H9 (cell line): Measurements from ENCODE around the gene TIAL1. TPM values are rescaled to one million over a fixed set of nuclear protein-coding genes. Genes with fewer than 3 reads are reported as not detected.

Experiments
- DNase-seq: peaks from one replicate; pipeline ENCODE4 v3.0.0-alpha.2; 2017
- H2AFZ ChIP-seq: one replicate; pipeline ENCODE4 v1.6.1; 2013; ENCODE audit warnings: mild to moderate bottlenecking, low read length, control low read depth, moderate library complexity
- H2AK5ac ChIP-seq: 2 replicates; pipeline ENCODE4 v1.6.1; 2013; ENCODE audit warnings: low read length, control low read depth, mixed read lengths; ENCODE audit not compliant: insufficient read length
- H2BK120ac ChIP-seq: one replicate; pipeline ENCODE4 v1.6.1; 2013; ENCODE audit warnings: low read depth, mild to moderate bottlenecking, low read length, control low read depth, inconsistent platforms; ENCODE audit not compliant: poor library complexity, severe bottlenecking
- H2BK12ac ChIP-seq: 2 replicates; pipeline ENCODE4 v1.6.1; 2013; ENCODE audit warnings: low read length, control low read depth, mixed read lengths, low read depth; ENCODE audit not compliant: insufficient read length
- H2BK15ac ChIP-seq: 2 replicates; pipeline ENCODE4 v1.6.1; 2013; ENCODE audit warnings: low read depth, low read length, control low read depth
- H2BK20ac ChIP-seq: one replicate; pipeline ENCODE4 v1.6.1; 2013; ENCODE audit warnings: low read depth, mild to moderate bottlenecking, low read length, control low read depth, inconsistent platforms; ENCODE audit not compliant: poor library complexity, severe bottlenecking
- H2BK5ac ChIP-seq: 2 replicates; pipeline ENCODE4 v1.6.1; 2013; ENCODE audit warnings: low read length, control low read depth, mixed read lengths; ENCODE audit not compliant: insufficient read length
- H3K14ac ChIP-seq: 2 replicates; pipeline ENCODE4 v1.6.1; 2013; ENCODE audit warnings: low read length, control low read depth; ENCODE audit not compliant: insufficient read depth
- H3K18ac ChIP-seq: 2 replicates; pipeline ENCODE4 v1.6.1; 2013; ENCODE audit warnings: low read depth, mild to moderate bottlenecking, mixed read lengths, low read length, control low read depth; ENCODE audit not compliant: insufficient read length
- H3K23ac ChIP-seq: 2 replicates; pipeline ENCODE4 v1.6.1; 2013; ENCODE audit warnings: low read length, control low read depth, mixed read lengths, low read depth; ENCODE audit not compliant: insufficient read length
- H3K23me2 ChIP-seq: 2 replicates; pipeline ENCODE4 v1.6.1; 2013; ENCODE audit warnings: low read depth, mild to moderate bottlenecking, mixed read lengths, low read length, control low read depth; ENCODE audit not compliant: insufficient read length, poor library complexity, severe bottlenecking
- H3K27ac ChIP-seq: 2 replicates; pipeline ENCODE4 v1.5.1; 2013; ENCODE audit warnings: low read length, control low read depth, mixed read lengths, low read depth; ENCODE audit not compliant: insufficient read length
- H3K27me3 ChIP-seq: 2 replicates; pipeline ENCODE4 v1.6.1; 2013; ENCODE audit warnings: low read length, control low read depth, inconsistent platforms; ENCODE audit not compliant: insufficient read depth
- H3K4ac ChIP-seq: 2 replicates; pipeline ENCODE4 v1.6.1; 2013; ENCODE audit warnings: low read depth, mild to moderate bottlenecking, control low read depth, inconsistent platforms, low read length, moderate library complexity
- H3K4me1 ChIP-seq: 2 replicates; pipeline ENCODE4 v1.6.1; 2013; ENCODE audit warnings: low read length, control low read depth, inconsistent platforms; ENCODE audit not compliant: insufficient read depth
- H3K4me2 ChIP-seq: 2 replicates; pipeline ENCODE4 v1.6.1; 2013; ENCODE audit warnings: low read length, control low read depth, mixed read lengths; ENCODE audit not compliant: insufficient read length, insufficient read depth
- H3K56ac ChIP-seq: 2 replicates; pipeline ENCODE4 v1.6.1; 2013; ENCODE audit warnings: low read depth, mild to moderate bottlenecking, mixed read lengths, low read length, control low read depth; ENCODE audit not compliant: insufficient read length
- H3K79me1 ChIP-seq: 2 replicates; pipeline ENCODE4 v1.6.1; 2013; ENCODE audit warnings: low read depth, mild to moderate bottlenecking, moderate library complexity, low read length, control low read depth, inconsistent platforms; ENCODE audit not compliant: insufficient read depth, poor library complexity, severe bottlenecking
- H3K79me2 ChIP-seq: 2 replicates; pipeline ENCODE4 v1.6.1; 2013; ENCODE audit warnings: low read length, control low read depth, inconsistent platforms; ENCODE audit not compliant: insufficient read depth
- H3K9ac ChIP-seq: 2 replicates; pipeline ENCODE4 v1.6.1; 2013; ENCODE audit warnings: low read length, control low read depth, mixed read lengths; ENCODE audit not compliant: insufficient read length; ENCODE audit errors: extremely low read depth
- H3K9me3 ChIP-seq: one replicate; pipeline ENCODE4 v1.6.1; 2013; ENCODE audit warnings: low read depth, low read length, inconsistent platforms; ENCODE audit not compliant: control insufficient read depth
- H3T11ph ChIP-seq: one replicate; pipeline ENCODE4 v1.6.1; 2013; ENCODE audit warnings: mild to moderate bottlenecking, low read length, control low read depth, inconsistent platforms
- H4K20me1 ChIP-seq: one replicate; pipeline ENCODE4 v1.6.1; 2013; ENCODE audit not compliant: control insufficient read depth, insufficient read length, insufficient read depth
- H4K5ac ChIP-seq: 2 replicates; pipeline ENCODE4 v1.6.1; 2013; ENCODE audit warnings: low read depth, mild to moderate bottlenecking, mixed read lengths, low read length, control low read depth; ENCODE audit not compliant: insufficient read length
- H4K8ac ChIP-seq: replicated peaks from 2 replicates; pipeline ENCODE4 v1.6.1; 2013; ENCODE audit warnings: low read length, control low read depth, mixed read lengths, low read depth; ENCODE audit not compliant: insufficient read length
- H4K91ac ChIP-seq: 2 replicates; pipeline ENCODE4 v1.6.1; 2013; ENCODE audit warnings: low read depth, mild to moderate bottlenecking, moderate library complexity, mixed read lengths, low read length, control low read depth; ENCODE audit not compliant: insufficient read length
- H3K27ac Mint-ChIP-seq, 3 experiments: 2 replicates in 2 of 3; 3 replicates in 1 of 3; pipeline ENCODE4 v1.8.0; 2020 to 2021; ENCODE audit warnings: mixed read lengths in 3 of 3, mild to moderate bottlenecking in 1 of 3, moderate library complexity in 1 of 3
- H3K27me3 Mint-ChIP-seq: 2 replicates; pipeline ENCODE4 v1.8.0; 2021; ENCODE audit warnings: low read depth, mild to moderate bottlenecking, moderate library complexity, mixed read lengths
- H3K36me3 Mint-ChIP-seq, 3 experiments: 2 replicates in 2 of 3; 3 replicates in 1 of 3; pipeline ENCODE4 v1.8.0; 2020 to 2021; ENCODE audit warnings: low read depth in 3 of 3, mixed read lengths in 3 of 3; ENCODE audit not compliant: insufficient read depth in 1 of 3
- H3K4me1 Mint-ChIP-seq, 2 experiments: 2 replicates each; pipeline ENCODE4 v1.8.0; 2020; ENCODE audit warnings: mixed read lengths in 2 of 2
- H3K4me3 Mint-ChIP-seq, 2 experiments: 2 replicates in 1 of 2; 3 replicates in 1 of 2; pipeline ENCODE4 v1.8.0; 2020 to 2021; ENCODE audit warnings: mild to moderate bottlenecking in 2 of 2, mixed read lengths in 2 of 2, moderate library complexity in 1 of 2
- H3K9me3 Mint-ChIP-seq, 2 experiments: 2 replicates in 1 of 2; 3 replicates in 1 of 2; pipeline ENCODE4 v1.8.0; 2020; ENCODE audit warnings: mild to moderate bottlenecking in 2 of 2, mixed read lengths in 2 of 2, moderate library complexity in 1 of 2
- CTCF ChIP-seq: fragments of 200-600 bp; sonication (generic); conservative IDR thresholded peaks from 3 replicates; pipeline ENCODE4 v1.8.0; 2021; ENCODE audit warnings: antibody characterized with exemption, mild to moderate bottlenecking
- WGBS: extraction: QIAGEN DNeasy Blood & Tissue Kit; methylation state at CpG from one replicate; pipeline ENCODE4 v1.1.7; 2013; ENCODE audit warnings: missing lambda C conversion rate, low lambda C conversion rate, mixed read lengths; ENCODE audit not compliant: insufficient read length; ENCODE audit errors: extremely low coverage; 5-methylcytosine and 5-hydroxymethylcytosine counted together
- total RNA-seq: library from RNA; stranded (reverse); gene quantifications from 2 replicates; pipeline ENCODE4 v1.2.1, GENCODE V29; 2021

The TIAL1 gene
- total RNA-seq, 1 experiment from 2014 or later: 146 TPM

DNA sequence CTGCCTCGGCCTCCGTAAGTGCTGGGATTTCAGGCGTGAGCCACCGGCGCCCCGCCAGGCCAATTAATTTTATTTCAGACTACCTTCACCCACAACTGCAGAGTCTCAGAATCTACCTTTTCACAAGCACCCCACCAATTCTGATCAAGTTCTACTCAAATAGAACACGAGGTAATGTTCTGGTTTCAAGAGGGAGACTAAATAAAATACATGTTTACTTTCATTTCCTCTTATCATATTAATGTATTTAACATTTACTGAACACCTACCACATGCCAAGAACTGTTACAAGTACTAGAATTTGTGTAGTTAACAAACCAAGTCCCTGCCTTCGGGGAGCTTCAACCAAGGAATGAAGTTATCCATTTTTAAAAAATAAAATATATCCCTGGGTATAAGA lies 28.8 kb downstream of the TIAL1 start:
- Mint-ChIP-seq H3K4me1 (no peaks in the 10 kb centered on the region; a peak in 1 of 4 replicates), H3K4me3 (no peak overlapping the region), H3K27me3 (no peaks in the 10 kb centered on the region; the same call in 1 of the 2 replicates), H3K36me3 (peaks cover 0 to 6% (median 0%) of the 10 kb centered on the region in 3 experiments; a peak in 2 of 7 replicates), H3K27ac (no peak overlapping the region), H3K9me3 (no peaks in the 10 kb centered on the region)
- H2BK20ac ChIP-seq: no peak overlapping the region
- no peak overlapping the region for H2AK5ac ChIP-seq
- no peak overlapping the region for H3T11ph ChIP-seq
- H3K14ac ChIP-seq: no peak overlapping the region
- no peaks in the 10 kb centered on the region for H3K79me1 ChIP-seq
- no peaks in the 10 kb centered on the region for H4K20me1 ChIP-seq
- no peak overlapping the region for H2BK120ac ChIP-seq
- no peak overlapping the region for H3K56ac ChIP-seq
- H2BK15ac ChIP-seq: no peak overlapping the region
- H2BK12ac ChIP-seq: no peak overlapping the region
- no peak overlapping the region for H3K9ac ChIP-seq
- no peak overlapping the region for H4K91ac ChIP-seq
- no peak overlapping the region for H3K4me2 ChIP-seq
- no peaks in the 10 kb centered on the region for H3K23me2 ChIP-seq
- no peaks in the 10 kb centered on the region for H3K9me3 ChIP-seq
- no peak overlapping the region for H3K27ac ChIP-seq
- H3K23ac ChIP-seq: no peak overlapping the region
- no CpG with 5 or more reads among the region's 8 CpGs for WGBS
- no peaks in the 10 kb centered on the region for H3K79me2 ChIP-seq
- no peak for DNase-seq
- H3K4me1 ChIP-seq: no peaks in the 10 kb centered on the region
- H3K4ac ChIP-seq: no peak overlapping the region
- H2BK5ac ChIP-seq: no peak overlapping the region
- no peak overlapping the region for H2AFZ ChIP-seq
- no peak overlapping the region for H3K18ac ChIP-seq
- H4K8ac ChIP-seq: no peak overlapping the region
- no peak for TF ChIP-seq CTCF
- no peak overlapping the region for H4K5ac ChIP-seq
- H3K27me3 ChIP-seq: no peaks in the 10 kb centered on the region
